HepG2 (cell line): ENCODE measurements around the gene KLF16. TPM values are rescaled to one million over a fixed set of nuclear protein-coding genes. Genes with fewer than 3 reads are reported as not detected.

Source experiments
- AGO1 ChIP-seq: fragments of 200-400 bp; formaldehyde crosslinking; IDR thresholded peaks from 2 replicates; pipeline ENCODE4 v1.6.1; 2017; ENCODE audit warnings: mild to moderate bottlenecking, low read depth, low read length, moderate library complexity; ENCODE audit not compliant: poor library complexity, severe bottlenecking
- AKAP8 ChIP-seq: sonication (generic); formaldehyde crosslinking; IDR thresholded peaks from 2 replicates; pipeline ENCODE4 v1.5.1; 2020; ENCODE audit warnings: mild to moderate bottlenecking, missing genetic modification reagents
- GLMP ChIP-seq: sonication (generic); formaldehyde crosslinking; IDR thresholded peaks from 2 replicates; pipeline ENCODE4 v1.9.0; 2021; ENCODE audit warnings: missing genetic modification reagents, mild to moderate bottlenecking, borderline replicate concordance
- GTF3A ChIP-seq: sonication (generic); formaldehyde crosslinking; conservative IDR thresholded peaks from 2 replicates; pipeline ENCODE4 v1.4.0; 2020; ENCODE audit warnings: mild to moderate bottlenecking, missing genetic modification reagents
- IRF9 ChIP-seq: sonication (generic); formaldehyde crosslinking; IDR thresholded peaks from 2 replicates; pipeline ENCODE4 v1.8.0; 2022; ENCODE audit warnings: missing genetic modification reagents, mild to moderate bottlenecking, borderline replicate concordance
- MED13 ChIP-seq: sonication (generic); formaldehyde crosslinking; IDR thresholded peaks from 2 replicates; pipeline ENCODE4 v1.5.0; 2020; ENCODE audit warnings: missing genetic modification reagents
- MTERF4 ChIP-seq: sonication (generic); formaldehyde crosslinking; IDR thresholded peaks from 2 replicates; pipeline ENCODE4 v1.8.0; 2023; ENCODE audit warnings: mild to moderate bottlenecking, missing genetic modification reagents
- MTF2 ChIP-seq: sonication (generic); formaldehyde crosslinking; IDR thresholded peaks from 2 replicates; pipeline ENCODE4 v1.5.0; 2020; ENCODE audit warnings: missing genetic modification reagents, borderline replicate concordance
- POLR2AphosphoS5 ChIP-seq: IDR thresholded peaks from 2 replicates; pipeline ENCODE4 v1.6.1; 2012; ENCODE audit warnings: low read depth, low read length
- SMAD9 ChIP-seq: sonication (generic); formaldehyde crosslinking; IDR thresholded peaks from 2 replicates; pipeline ENCODE4 v1.5.1; 2020; ENCODE audit warnings: mild to moderate bottlenecking, missing genetic modification reagents
- SRSF4 ChIP-seq: fragments of 200-400 bp; formaldehyde crosslinking; IDR thresholded peaks from one replicate; pipeline ENCODE4 v1.6.1; 2018; ENCODE audit warnings: mild to moderate bottlenecking, low read depth, low read length, moderate library complexity; ENCODE audit not compliant: poor library complexity, severe bottlenecking
- ZBTB44 ChIP-seq: sonication (generic); formaldehyde crosslinking; IDR thresholded peaks from 2 replicates; pipeline ENCODE4 v1.4.0; 2020; ENCODE audit warnings: missing genetic modification reagents
- ZFP1 ChIP-seq: IDR thresholded peaks from 2 replicates; pipeline ENCODE4 v1.6.1; 2016
- ZIK1 ChIP-seq: sonication (generic); formaldehyde crosslinking; IDR thresholded peaks from 2 replicates; pipeline ENCODE4 v1.5.0; 2020; ENCODE audit warnings: mild to moderate bottlenecking, low read depth, missing genetic modification reagents, borderline replicate concordance
- ZKSCAN5 ChIP-seq: sonication (generic); formaldehyde crosslinking; IDR thresholded peaks from 2 replicates; pipeline ENCODE4 v1.5.1; 2020; ENCODE audit warnings: mild to moderate bottlenecking, missing genetic modification reagents
- ZMYM3 ChIP-seq: sonication (generic); formaldehyde crosslinking; IDR thresholded peaks from 2 replicates; pipeline ENCODE4 v1.5.1; 2020; ENCODE audit warnings: mild to moderate bottlenecking, missing genetic modification reagents
- ZNF280B ChIP-seq: sonication (generic); formaldehyde crosslinking; IDR thresholded peaks from 2 replicates; pipeline ENCODE4 v1.5.0; 2020; ENCODE audit warnings: missing genetic modification reagents, mild to moderate bottlenecking, borderline replicate concordance
- ZNF329 ChIP-seq: sonication (generic); formaldehyde crosslinking; IDR thresholded peaks from 2 replicates; pipeline ENCODE4 v1.9.0; 2021; ENCODE audit warnings: low read depth, mild to moderate bottlenecking, missing genetic modification reagents
- ZNF333 ChIP-seq: sonication (generic); formaldehyde crosslinking; IDR thresholded peaks from 2 replicates; pipeline ENCODE4 v1.4.0; 2020; ENCODE audit warnings: mild to moderate bottlenecking, missing genetic modification reagents, borderline replicate concordance
- ZNF75D ChIP-seq: sonication (generic); formaldehyde crosslinking; IDR thresholded peaks from 2 replicates; pipeline ENCODE4 v1.8.1; 2023; ENCODE audit warnings: missing genetic modification reagents, mild to moderate bottlenecking, borderline replicate concordance
- ZNF775 ChIP-seq: sonication (generic); formaldehyde crosslinking; IDR thresholded peaks from 2 replicates; pipeline ENCODE4 v1.4.0; 2020; ENCODE audit warnings: missing genetic modification reagents, mild to moderate bottlenecking, moderate library complexity, borderline replicate concordance
- polyA plus RNA-seq, 8 experiments: library from polyadenylated mRNA; depleted of rRNA in 3 of 8; stranded (reverse) in 7 of 8; unstranded in 1 of 8; fragments of >200 nt; fragmentation: Illumina TruSeq in 4 of 8; extraction: Trizol in 4 of 8; gene quantifications; 2 replicates each; pipeline versions ENCODE4 v1.2.1 to v1.2.3, GENCODE V29; 2011 to 2016; ENCODE audit warnings: low read depth in 4 of 8, missing spikeins in 1 of 8, mixed read lengths in 1 of 8; ENCODE audit not compliant: insufficient read depth in 1 of 8
- total RNA-seq, 5 experiments: library from RNA; depleted of rRNA; stranded (reverse); fragments of >200 nt; fragmentation: Illumina TruSeq; extraction: Trizol; gene quantifications; 2 replicates each; pipeline ENCODE4 v1.2.3, GENCODE V29; 2016; ENCODE audit warnings: low read depth in 1 of 5

KLF16 gene
- total and polyA plus RNA-seq, 2 of the 13 experiments (the other 11 are each of a cell fraction or from before 2014, with no cell fraction given), result 3.5 to 6.7 TPM

GRCh38 chr19:1839658-1840540 lies 23.5 kb downstream of the KLF16 start (continued):
- TF ChIP-seq MTERF4 (CRISPR knock-in tag), result peak; percentile 72; the same call in 1 of the 2 replicates
- TF ChIP-seq SRSF4, result no peak
- TF ChIP-seq ZIK1 (CRISPR knock-in tag), result 0 out of 2 replicates have a peak, but pooled peaks have one; percentile 55
- no peak for TF ChIP-seq ZNF280B
- no peak for TF ChIP-seq SMAD9 (CRISPR knock-in tag)
- TF ChIP-seq GTF3A (CRISPR knock-in tag), result 0 out of 2 replicates have a peak, but pooled peaks have one; percentile 38
- peak; percentile 90 for TF ChIP-seq ZMYM3
- TF ChIP-seq MED13, result no peak
- peak; percentile 45; the same call in 1 of the 2 replicates for TF ChIP-seq AKAP8
- TF ChIP-seq GLMP, result no peak
- no peak for TF ChIP-seq ZKSCAN5
- TF ChIP-seq ZBTB44 (CRISPR knock-in tag), result no peak
- TF ChIP-seq AGO1, result no peak
- TF ChIP-seq ZFP1, result no peak
- TF ChIP-seq MTF2 (CRISPR knock-in tag), result no peak
- no peak for TF ChIP-seq ZNF329 (CRISPR knock-in tag)
- 0 out of 2 replicates have a peak, but pooled peaks have one; percentile 5 for TF ChIP-seq IRF9 (CRISPR knock-in tag)
- no peak for TF ChIP-seq ZNF775 (CRISPR knock-in tag)
- TF ChIP-seq ZNF75D (CRISPR knock-in tag), result no peak
- no peak for TF ChIP-seq ZNF333 (CRISPR knock-in tag)
- TF ChIP-seq POLR2AphosphoS5, result peak; percentile 56; the same call in 1 of the 2 replicates
